Fibroblast of lung (primary cell): ENCODE results near the gene CD86.

Experiments used
- CTCF ChIP-seq, 2 donors: IDR thresholded peaks in 1 of 2; conservative IDR thresholded peaks in 1 of 2; 1 replicate in 1 of 2; 2 replicates in 1 of 2; pipeline ENCODE4 v1.5.1; 2011 to 2012; ENCODE audit warnings: low read length in 2 of 2, control low read depth in 1 of 2, inconsistent platforms in 1 of 2, low read depth in 1 of 2, mild to moderate bottlenecking in 1 of 2
- EZH2 ChIP-seq: IDR thresholded peaks from 2 replicates; pipeline ENCODE4 v1.5.1; 2012; ENCODE audit warnings: low read length, control low read depth, mild to moderate bottlenecking; ENCODE audit errors: missing control alignments

GRCh38 chr3:122169911-122170310, 114.7 kb downstream of the CD86 start:
- TF ChIP-seq CTCF (conservative IDR thresholded peaks at IDR 0.05 in 1 of 2, IDR thresholded peaks at IDR 0.05 in 1 of 2; ENCODE audit: low read depth in 1 of 2, low read length in 2 of 2) (no peak), EZH2 (no peak)
